Activated CD8-positive, alpha-beta memory T cell treated with anti-CD3 and anti-CD28 coated beads for 36 hours (primary cell): ENCODE measurements around the gene MICALL1. TPM values are rescaled to one million over a fixed set of nuclear protein-coding genes. Genes with fewer than 3 reads are reported as not detected.

Experiments used
- CTCF ChIA-PET: fragments of 350-600 bp; sonication (Branson Sonifier 250); formaldehyde crosslinking; loops from one replicate; lab custom pipeline; 2021; ENCODE audit warnings: antibody characterized with exemption; lab: Charles Lee
- POLR2A ChIA-PET: fragments of 350-600 bp; sonication (Branson Sonifier 250); formaldehyde crosslinking; loops from one replicate; lab custom pipeline; 2021; ENCODE audit warnings: antibody characterized with exemption; lab: Charles Lee
- total RNA-seq, 2 experiments: library from RNA; stranded (reverse); gene quantifications; one replicate each; pipeline ENCODE4 v1.2.3, GENCODE V29; 2021

Gene MICALL1
- total RNA-seq, 2 experiments from 2014 or later: 17.9 to 20.5 TPM

GRCh38 chr22:37986371-37986770 lies 80.3 kb downstream of the MICALL1 start:
- POLR2A ChIA-PET: interaction anchor here (0.5 kb wide), 1 partner anchor 9 kb away, joined by 3 read pairs; no protein-coding TSS in a partner anchor
- CTCF ChIA-PET: no interaction called here

- ChIA-PET CTCF (interaction anchor here (0.5 to 1.3 kb wide), 3 partner anchors 12 to 277 kb away, joined by 3 to 5 read pairs (median 4); no protein-coding TSS in a partner anchor), POLR2A (no interaction called here)
Measured at GRCh38 chr22:37989146-37990045, 83.3 kb downstream of the MICALL1 start.

- ChIA-PET CTCF (interaction anchor here (1.3 kb wide), 1 partner anchor 13 kb away, joined by 4 read pairs; no protein-coding TSS in a partner anchor), POLR2A (no interaction called here)
Measured at GRCh38 chr22:37990301-37990700, 84.2 kb downstream of the MICALL1 start.

- POLR2A ChIA-PET: no interaction called here
- CTCF ChIA-PET: interaction anchor here (1.3 kb wide), 1 partner anchor 13 kb away, joined by 4 read pairs; no protein-coding TSS in a partner anchor
Measured at GRCh38 chr22:37990862-37991261, 84.8 kb downstream of the MICALL1 start.

GRCh38 chr22:37991731-37992442 lies 85.8 kb downstream of the MICALL1 start:
- CTCF ChIA-PET: no interaction called here

More at GRCh38 chr22:37991731-37992442, 85.8 kb downstream of the MICALL1 start:
- POLR2A ChIA-PET: no interaction called here

Other genes with a start within 250 kb of the MICALL1 start
- 10 to 100 TPM; 46.2 to 50.6 TPM for gene PDXP, start 247.6 kb upstream of the MICALL1 start, total RNA-seq
- 100 to 1,000 TPM; 278 to 297 TPM for gene LGALS1, start 230.7 kb upstream of the MICALL1 start, total RNA-seq
- 10 to 100 TPM; 50.5 to 54.6 TPM for gene NOL12, start 220.0 kb upstream of the MICALL1 start, total RNA-seq
- 10 to 100 TPM; 24.1 to 24.8 TPM for gene TRIOBP, start 209.2 kb upstream of the MICALL1 start, total RNA-seq
- 10 to 100 TPM; 10.9 to 11.7 TPM for gene GCAT, start 98.4 kb upstream of the MICALL1 start, total RNA-seq
- not detected for gene GALR3, start 82.9 kb upstream of the MICALL1 start, total RNA-seq
- gene ANKRD54, start 62.0 kb upstream of the MICALL1 start, total RNA-seq: 10 to 100 TPM; 25.4 to 26.4 TPM
- gene EIF3L, start 56.9 kb upstream of the MICALL1 start, total RNA-seq: 100 to 1,000 TPM; 533 to 559 TPM
- under 1 TPM in 1 of 2 experiments, not detected in 1; 0.27 TPM for gene C22orf23, start 47.3 kb downstream of the MICALL1 start, total RNA-seq
- 100 to 1,000 TPM; 136 to 139 TPM for gene POLR2F, start 47.4 kb downstream of the MICALL1 start, total RNA-seq
- gene SOX10, start 78.3 kb downstream of the MICALL1 start, total RNA-seq: not detected
- 10 to 100 TPM; 18.2 to 19.5 TPM for gene PICK1, start 151.1 kb downstream of the MICALL1 start, total RNA-seq
- gene SLC16A8, start 177.9 kb downstream of the MICALL1 start, total RNA-seq: under 1 TPM in 1 of 2 experiments, not detected in 1; 0.10 TPM
- under 1 TPM; 0.29 to 0.32 TPM for gene BAIAP2L2, start 204.4 kb downstream of the MICALL1 start, total RNA-seq